Peyer's patch (tissue), 4 donors: ENCODE measurements around the gene COL6A5. TPM values are rescaled to one million over a fixed set of nuclear protein-coding genes. Genes with fewer than 3 reads are reported as not detected.

Experiments
- DNase-seq, 3 donors: peaks; one replicate each; pipeline ENCODE4 v3.0.0-alpha.2; 2017 to 2019
- H3K27ac ChIP-seq, 4 donors: fragments of 200-600 bp; sonication (generic); one replicate each; pipeline ENCODE4 v1.5.1; 2016 to 2019
- H3K27me3 ChIP-seq, 2 donors: fragments of 200-600 bp; sonication (generic); one replicate each; pipeline ENCODE4 v1.5.1; 2019
- H3K36me3 ChIP-seq, 3 donors: fragments of 200-600 bp; sonication (generic); one replicate each; pipeline ENCODE4 v1.5.1; 2016 to 2019
- H3K4me1 ChIP-seq, 4 donors: fragments of 200-600 bp; sonication (generic); one replicate each; pipeline ENCODE4 v1.5.1; 2016 to 2019
- H3K4me3 ChIP-seq, 4 donors: fragments of 200-600 bp; sonication (generic); 1 replicate in 3 of 4; 2 replicates in 1 of 4; pipeline ENCODE4 v1.5.1; 2016 to 2019; ENCODE audit warnings: mild to moderate bottlenecking in 1 of 4
- H3K9me3 ChIP-seq, 4 donors: fragments of 200-600 bp; sonication (generic); one replicate each; pipeline ENCODE4 v1.5.1; 2016 to 2019; ENCODE audit warnings: mild to moderate bottlenecking in 1 of 4
- CTCF ChIP-seq, 6 experiments: fragments of 450-650 bp in 4 of 6; fragments of 200-600 bp in 2 of 6; sonication (generic) in 1 of 6; IDR thresholded peaks; one replicate each; pipeline ENCODE4 v1.5.1; 2017 to 2019; ENCODE audit warnings: antibody characterized with exemption in 6 of 6, mild to moderate bottlenecking in 3 of 6, moderate library complexity in 1 of 6
- POLR2A ChIP-seq, 2 donors: fragments of 450-650 bp; IDR thresholded peaks; one replicate each; pipeline ENCODE4 v1.5.1; 2017; ENCODE audit warnings: antibody characterized with exemption in 2 of 2, mild to moderate bottlenecking in 2 of 2, moderate library complexity in 2 of 2
- total RNA-seq, 4 donors: library from RNA; depleted of rRNA; stranded (reverse); fragments of >200 nt; gene quantifications; one replicate each; pipeline ENCODE4 v1.1.0, GENCODE V29; 2016

COL6A5 gene
- total RNA-seq, 4 donors from 2014 or later: 1.7 TPM; not detected in 3

DNA sequence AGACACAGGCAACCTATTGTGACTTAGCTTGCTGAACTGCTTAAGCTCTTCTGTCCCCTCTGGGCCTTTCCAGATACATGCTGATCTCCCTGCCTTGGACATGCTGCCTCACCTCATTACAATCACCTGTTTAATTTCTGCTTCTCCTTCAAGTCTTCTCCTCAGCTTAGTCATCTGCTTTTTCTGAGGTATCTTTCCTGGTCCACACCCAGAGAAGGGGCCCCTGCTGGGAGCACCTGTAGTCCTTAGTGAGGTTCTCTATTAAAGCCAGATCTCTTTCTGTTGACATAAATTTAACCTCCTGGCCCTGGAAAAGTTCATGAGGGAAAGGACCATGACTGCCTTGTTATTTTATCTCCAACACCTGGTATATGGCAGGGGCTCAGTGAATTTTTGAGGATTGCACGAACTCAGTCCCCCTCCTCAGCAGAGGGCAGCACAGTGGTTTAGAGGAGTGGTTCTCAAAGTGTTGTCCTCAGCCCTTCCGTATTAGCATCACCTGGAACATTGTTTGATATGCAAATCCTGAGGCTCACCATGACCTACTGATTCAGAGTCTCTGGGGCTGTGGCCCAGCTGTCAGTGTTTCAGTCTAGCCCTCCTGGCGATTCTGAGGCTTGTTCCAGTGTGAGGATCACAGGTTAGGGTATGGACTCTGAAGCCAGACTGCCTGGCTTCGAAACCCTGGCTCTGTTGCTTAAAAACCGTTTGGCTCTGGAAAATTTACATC lies 184.2 kb downstream of the COL6A5 start:
- H3K27ac ChIP-seq: no peak overlapping the region
- no peak overlapping the region for H3K4me3 ChIP-seq
- DNase-seq: no peak
- H3K36me3 ChIP-seq: no peaks in the 10 kb centered on the region
- H3K9me3 ChIP-seq: no peaks in the 10 kb centered on the region
- H3K27me3 ChIP-seq: no peaks in the 10 kb centered on the region
- no peaks in the 10 kb centered on the region for H3K4me1 ChIP-seq
- TF ChIP-seq POLR2A (IDR thresholded peaks at IDR 0.05) (no peak), CTCF (IDR thresholded peaks at IDR 0.05) (no peak)

GRCh38 chr3:130533247-130533646 lies 187.8 kb downstream of the COL6A5 start:
- no peak for DNase-seq
- H3K4me1 ChIP-seq: no peaks in the 10 kb centered on the region
- H3K27me3 ChIP-seq: no peaks in the 10 kb centered on the region
- no peaks in the 10 kb centered on the region for H3K36me3 ChIP-seq
- H3K27ac ChIP-seq: no peak overlapping the region
- no peaks in the 10 kb centered on the region for H3K9me3 ChIP-seq
- TF ChIP-seq CTCF (IDR thresholded peaks at IDR 0.05) (no peak), POLR2A (IDR thresholded peaks at IDR 0.05) (no peak)
- H3K4me3 ChIP-seq: no peak overlapping the region

Other genes with a start within 250 kb of the COL6A5 start
- not detected for gene COL6A6, start 171.5 kb downstream of the COL6A5 start, total RNA-seq